ENCODE results near the gene IL11.

DNA sequence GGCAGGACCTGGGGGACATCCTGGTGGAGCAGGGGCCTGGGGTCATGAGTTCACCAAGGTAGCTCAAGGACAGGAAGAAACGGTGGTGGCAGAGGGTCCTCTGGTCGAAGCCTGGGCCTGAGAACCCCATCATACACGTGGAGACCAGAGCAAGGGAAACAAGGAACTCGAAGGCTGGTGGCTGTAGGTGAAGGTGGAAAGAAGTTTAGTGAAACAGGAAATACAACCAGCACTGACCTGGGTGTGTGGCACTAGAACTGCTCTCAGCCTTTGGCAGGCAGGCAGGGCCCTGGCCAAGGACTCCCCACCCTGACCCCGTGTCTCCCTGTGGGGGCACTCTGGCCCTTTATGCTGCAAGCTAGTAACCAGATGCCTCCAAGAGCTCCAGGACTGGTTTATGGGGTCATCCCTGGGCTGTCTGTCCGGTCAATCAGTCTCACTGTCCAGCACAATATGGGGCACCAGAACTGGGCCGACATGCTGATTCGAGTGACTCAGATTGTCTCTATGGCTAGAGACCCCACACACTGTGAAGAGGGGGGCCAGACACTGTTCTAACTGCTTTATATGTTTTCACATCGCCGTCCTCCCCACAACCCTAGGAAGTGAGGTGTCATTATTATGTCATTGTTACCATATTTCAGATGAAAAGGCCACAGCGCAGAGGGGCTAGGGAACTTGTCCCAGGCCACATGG is 19.5 kb downstream of the IL11 start:
- no peak for TF ChIP-seq POLR2A (IDR thresholded peaks at IDR 0.05)
- TF ChIP-seq, protein P1, sequence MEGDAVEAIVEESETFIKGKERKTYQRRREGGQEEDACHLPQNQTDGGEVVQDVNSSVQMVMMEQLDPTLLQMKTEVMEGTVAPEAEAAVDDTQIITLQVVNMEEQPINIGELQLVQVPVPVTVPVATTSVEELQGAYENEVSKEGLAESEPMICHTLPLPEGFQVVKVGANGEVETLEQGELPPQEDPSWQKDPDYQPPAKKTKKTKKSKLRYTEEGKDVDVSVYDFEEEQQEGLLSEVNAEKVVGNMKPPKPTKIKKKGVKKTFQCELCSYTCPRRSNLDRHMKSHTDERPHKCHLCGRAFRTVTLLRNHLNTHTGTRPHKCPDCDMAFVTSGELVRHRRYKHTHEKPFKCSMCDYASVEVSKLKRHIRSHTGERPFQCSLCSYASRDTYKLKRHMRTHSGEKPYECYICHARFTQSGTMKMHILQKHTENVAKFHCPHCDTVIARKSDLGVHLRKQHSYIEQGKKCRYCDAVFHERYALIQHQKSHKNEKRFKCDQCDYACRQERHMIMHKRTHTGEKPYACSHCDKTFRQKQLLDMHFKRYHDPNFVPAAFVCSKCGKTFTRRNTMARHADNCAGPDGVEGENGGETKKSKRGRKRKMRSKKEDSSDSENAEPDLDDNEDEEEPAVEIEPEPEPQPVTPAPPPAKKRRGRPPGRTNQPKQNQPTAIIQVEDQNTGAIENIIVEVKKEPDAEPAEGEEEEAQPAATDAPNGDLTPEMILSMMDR (IDR thresholded peaks at IDR 0.05): no peak

All from Peyer's patch (tissue), 4 donors.